Astrocyte of the cerebellum (primary cell): Measurements from ENCODE around the gene CMKLR1.

ENCODE experiments used
- DNase-seq: peaks from one replicate; pipeline ENCODE4 v3.0.0-alpha.2; 2011; ENCODE audit warnings: low read depth
- H3K4me3 ChIP-seq: 2 replicates; pipeline ENCODE4 v1.5.1; 2011; ENCODE audit warnings: mild to moderate bottlenecking, low read depth, low read length, moderate library complexity
- in situ Hi-C: cut with HindIII; loops from 2 replicates; pipeline ENCODE4 v1.10.0; 2017; ENCODE audit warnings: low sequenced_read_pairs
- TF ChIP-seq, protein P1 (sequence below): IDR thresholded peaks from 2 replicates; pipeline ENCODE4 v1.5.1; 2012; ENCODE audit warnings: low read length, low read depth, moderate library complexity, mild to moderate bottlenecking; ENCODE audit errors: missing control alignments

The CMKLR1 gene

DNA sequence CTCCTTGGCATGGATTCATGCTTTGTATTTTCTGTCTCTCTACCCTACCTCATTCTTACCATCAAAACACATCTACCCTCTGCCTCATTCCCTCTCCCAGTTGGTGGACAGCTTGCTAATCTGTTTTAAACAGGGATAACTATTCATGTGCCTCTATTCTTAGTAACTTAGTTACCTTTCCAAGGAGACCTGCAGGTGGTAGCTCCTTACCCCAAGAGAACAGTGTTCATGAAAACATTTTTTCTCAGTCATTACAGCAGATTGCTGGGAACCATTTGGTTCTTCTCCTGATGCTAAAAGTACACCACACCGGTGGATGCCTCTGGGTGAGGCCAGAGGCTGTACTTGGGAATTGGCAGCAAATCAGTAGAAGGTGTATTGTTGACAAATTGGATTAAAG, 73.0 kb downstream of the CMKLR1 start:
- in situ Hi-C loops = no loop called here
- TF ChIP-seq, protein P1, sequence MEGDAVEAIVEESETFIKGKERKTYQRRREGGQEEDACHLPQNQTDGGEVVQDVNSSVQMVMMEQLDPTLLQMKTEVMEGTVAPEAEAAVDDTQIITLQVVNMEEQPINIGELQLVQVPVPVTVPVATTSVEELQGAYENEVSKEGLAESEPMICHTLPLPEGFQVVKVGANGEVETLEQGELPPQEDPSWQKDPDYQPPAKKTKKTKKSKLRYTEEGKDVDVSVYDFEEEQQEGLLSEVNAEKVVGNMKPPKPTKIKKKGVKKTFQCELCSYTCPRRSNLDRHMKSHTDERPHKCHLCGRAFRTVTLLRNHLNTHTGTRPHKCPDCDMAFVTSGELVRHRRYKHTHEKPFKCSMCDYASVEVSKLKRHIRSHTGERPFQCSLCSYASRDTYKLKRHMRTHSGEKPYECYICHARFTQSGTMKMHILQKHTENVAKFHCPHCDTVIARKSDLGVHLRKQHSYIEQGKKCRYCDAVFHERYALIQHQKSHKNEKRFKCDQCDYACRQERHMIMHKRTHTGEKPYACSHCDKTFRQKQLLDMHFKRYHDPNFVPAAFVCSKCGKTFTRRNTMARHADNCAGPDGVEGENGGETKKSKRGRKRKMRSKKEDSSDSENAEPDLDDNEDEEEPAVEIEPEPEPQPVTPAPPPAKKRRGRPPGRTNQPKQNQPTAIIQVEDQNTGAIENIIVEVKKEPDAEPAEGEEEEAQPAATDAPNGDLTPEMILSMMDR = no peak
- no peak for DNase-seq
- H3K4me3 ChIP-seq = no peak overlapping the region

- no peak overlapping the region for H3K4me3 ChIP-seq
- in situ Hi-C loops = no loop called here
- DNase-seq = no peak
- TF ChIP-seq, protein P1 = no peak
Measured at GRCh38 chr12:108265505-108265904, 73.6 kb downstream of the CMKLR1 start.

GRCh38 chr12:108260969-108261368, 78.1 kb downstream of the CMKLR1 start:
- in situ Hi-C loops = no loop called here
- TF ChIP-seq, protein P1 = no peak
- DNase-seq = no peak
- H3K4me3 ChIP-seq = no peak overlapping the region

DNA sequence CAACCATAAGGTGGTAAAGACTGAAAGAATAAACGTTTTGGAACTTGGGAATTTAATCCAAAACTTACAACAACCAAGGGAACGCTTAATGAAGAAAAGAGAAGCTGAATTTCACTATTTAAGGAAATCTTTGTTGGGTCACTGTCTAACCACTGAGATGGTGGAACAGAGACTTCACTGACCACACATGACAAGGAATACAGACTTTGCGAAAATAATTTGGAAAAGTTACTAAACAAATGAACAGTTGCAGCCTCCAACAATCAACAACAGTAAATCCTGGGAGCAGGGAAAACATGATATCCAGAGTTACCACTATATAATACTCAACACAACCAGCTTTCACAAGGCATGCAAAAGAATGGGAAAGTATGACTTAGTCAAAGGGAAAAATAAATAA, 79.1 kb downstream of the CMKLR1 start:
- in situ Hi-C loops = no loop called here
- no peak overlapping the region for H3K4me3 ChIP-seq
- DNase-seq = no peak
- TF ChIP-seq, protein P1 = no peak

GRCh38 chr12:108257610-108258106, 81.5 kb downstream of the CMKLR1 start:
- no peak for DNase-seq
- TF ChIP-seq, protein P1 = no peak
- H3K4me3 ChIP-seq = no peak overlapping the region
- in situ Hi-C loops = no loop called here

- in situ Hi-C loops = no loop called here
- no peak for DNase-seq
- TF ChIP-seq, protein P1 = no peak
Measured at GRCh38 chr12:108257004-108257403, 82.1 kb downstream of the CMKLR1 start.

DNA sequence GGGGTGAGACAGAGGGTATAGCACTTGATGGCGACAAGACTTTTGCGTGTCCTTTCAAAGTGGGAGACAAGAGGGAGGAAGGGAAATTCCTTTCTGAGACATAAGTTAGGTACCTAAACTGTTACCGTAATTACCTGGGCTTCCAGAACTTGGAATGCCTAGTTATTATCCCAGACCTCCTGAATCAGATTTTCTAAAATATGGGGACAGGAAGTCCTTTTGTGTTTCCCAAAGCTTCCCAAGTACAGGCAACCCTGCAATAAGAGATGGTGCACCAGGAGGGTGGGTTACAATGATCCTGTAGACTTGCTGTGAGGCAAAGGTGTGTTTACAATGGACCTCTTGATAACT, 83.9 kb downstream of the CMKLR1 start:
- in situ Hi-C loops = no loop called here
- no peak overlapping the region for H3K4me3 ChIP-seq
- DNase-seq = no peak
- TF ChIP-seq, protein P1 = no peak

More at GRCh38 chr12:108257004-108257403, 82.1 kb downstream of the CMKLR1 start:
- no peak overlapping the region for H3K4me3 ChIP-seq
